GM18498 (cell line): ENCODE results near the gene CXCL6.

Experiments
- ATAC-seq: cut with Tn5 transposase; IDR thresholded peaks from one replicate; pipeline ENCODE4 v1.9.1; 2021; ENCODE audit warnings: mild to moderate bottlenecking, moderate library complexity; ENCODE audit not compliant: unreplicated experiment

CXCL6 gene

DNA sequence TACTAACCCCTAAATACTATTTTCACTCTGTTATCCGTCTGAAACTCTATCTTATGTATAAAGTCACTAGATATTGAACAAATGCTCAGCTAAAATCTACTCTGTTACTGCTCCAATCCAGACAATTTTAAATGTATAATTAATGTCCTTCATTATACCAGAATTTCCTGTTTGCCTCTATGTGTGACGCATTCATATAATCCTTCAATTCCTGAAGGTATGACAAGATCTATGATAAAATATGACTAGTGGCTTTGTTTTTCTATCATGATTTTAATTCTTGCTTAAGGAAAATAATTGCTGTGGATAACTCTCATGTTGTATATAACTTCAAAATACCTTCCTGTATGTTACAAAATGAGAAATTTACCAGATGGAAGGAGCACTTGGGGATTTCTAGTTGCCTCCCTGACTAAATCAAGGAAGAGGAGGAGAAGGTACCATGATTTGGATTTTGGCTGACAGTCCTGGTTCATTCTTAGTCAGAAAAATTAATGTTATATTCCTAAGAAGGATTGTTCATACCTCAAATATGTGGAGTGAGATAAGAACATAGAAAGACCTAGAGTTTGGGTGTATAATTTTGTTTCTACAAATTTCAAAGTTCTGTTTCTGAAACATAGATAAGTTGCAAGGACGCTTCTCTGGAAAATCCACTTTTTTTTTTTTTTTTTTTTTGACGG lies 4.9 kb downstream of the CXCL6 start:
- ATAC-seq: no peak

- no peak for ATAC-seq
Observed at GRCh38 chr4:73842696-73843095, 6.2 kb downstream of the CXCL6 start.

DNA sequence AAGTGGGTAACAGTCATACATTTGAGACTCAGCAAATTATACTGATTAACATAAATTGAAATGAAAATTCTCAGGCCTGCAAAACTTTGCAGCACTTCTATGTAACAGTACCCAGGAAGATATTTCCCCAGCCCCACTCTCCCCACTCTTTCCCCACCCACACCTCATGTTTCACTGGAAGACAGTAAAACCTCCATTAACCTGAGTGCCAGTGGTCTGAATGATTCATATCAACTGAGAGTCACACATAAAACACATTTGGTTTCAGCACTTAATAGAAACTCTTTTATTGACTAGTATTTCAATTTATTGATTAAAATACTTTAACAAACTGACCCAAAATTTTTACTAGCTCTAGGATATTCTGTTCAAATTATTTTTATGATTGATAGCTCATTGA lies 6.9 kb downstream of the CXCL6 start:
- no peak for ATAC-seq

GRCh38 chr4:73844345-73844744 lies 7.9 kb downstream of the CXCL6 start:
- no peak for ATAC-seq

DNA sequence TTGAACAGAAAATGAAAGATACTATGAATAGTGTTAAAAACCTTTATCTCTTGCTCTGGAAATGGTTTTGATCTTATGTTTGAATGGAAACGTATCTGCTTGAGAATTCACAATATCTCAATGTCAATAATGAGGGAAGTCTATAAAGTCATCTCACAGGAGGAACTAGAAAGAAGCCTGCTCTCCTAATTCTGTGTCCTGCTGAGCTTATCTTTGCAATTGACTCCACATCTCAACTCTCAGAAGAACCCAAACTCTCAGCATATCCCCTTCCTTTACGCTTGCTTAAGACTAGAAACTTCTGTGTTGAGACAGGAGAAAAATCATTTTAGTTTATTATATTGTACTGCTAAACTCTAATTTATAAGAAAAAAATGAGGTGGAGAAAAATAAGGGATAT lies 8.3 kb downstream of the CXCL6 start:
- ATAC-seq: no peak

DNA sequence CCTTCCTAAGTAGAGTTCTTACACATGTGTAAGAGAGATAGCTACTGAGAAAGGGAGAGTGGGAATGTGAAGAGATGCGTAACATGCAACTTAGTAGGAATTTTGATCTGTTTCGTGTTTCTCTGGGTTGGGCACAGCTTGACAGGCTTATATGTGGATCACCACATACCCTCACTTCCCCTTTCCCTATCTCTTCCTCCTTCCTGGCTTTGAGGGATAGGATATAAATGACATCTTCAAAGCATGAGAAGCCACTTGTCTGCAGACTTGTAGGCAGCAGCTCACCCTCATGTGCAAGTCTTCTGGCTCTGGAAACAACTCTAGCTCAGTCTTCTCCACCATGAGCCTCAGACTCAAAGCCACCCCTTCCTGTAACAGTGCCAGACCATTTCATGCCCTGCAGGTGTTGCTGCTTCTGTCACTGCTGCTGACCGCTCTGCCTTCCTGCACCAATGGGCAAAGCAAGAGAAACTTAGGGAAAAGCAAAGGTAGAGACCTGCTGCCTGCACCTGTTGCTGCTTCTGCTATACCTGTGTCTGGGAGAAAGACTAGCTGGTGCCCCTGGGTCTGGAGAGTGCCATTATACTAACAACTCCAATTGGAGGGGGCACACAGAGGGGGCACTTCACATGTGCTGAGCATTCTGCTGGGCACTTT lies 11.2 kb downstream of the CXCL6 start:
- no peak for ATAC-seq

DNA sequence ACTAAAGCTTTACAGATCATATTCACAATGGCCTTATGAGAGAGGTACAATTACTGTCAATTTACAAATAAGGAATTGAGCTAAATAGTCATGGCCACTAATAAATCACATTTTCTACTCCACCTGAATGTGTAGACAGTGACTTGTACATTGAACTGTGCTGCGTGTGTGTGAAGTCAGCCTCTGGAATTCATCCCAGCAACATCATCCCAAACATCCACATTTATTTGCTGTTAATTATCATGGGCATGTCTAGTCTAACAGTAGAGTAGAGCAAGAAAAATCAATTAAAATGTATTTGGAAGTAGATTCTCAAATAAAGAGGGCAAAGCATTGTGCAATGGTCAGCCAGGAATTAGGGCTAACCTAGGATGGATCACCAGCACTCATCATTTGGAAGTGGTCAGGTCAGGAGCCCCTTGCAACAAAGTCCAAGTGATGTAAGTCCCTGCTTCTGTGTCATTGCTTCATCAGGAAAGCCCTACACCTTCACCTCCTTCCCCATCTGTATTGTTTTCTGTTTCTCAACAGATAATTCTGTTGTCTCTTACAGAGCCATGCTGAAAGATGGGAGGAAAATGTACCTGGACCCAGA lies 11.8 kb downstream of the CXCL6 start:
- ATAC-seq: no peak

DNA sequence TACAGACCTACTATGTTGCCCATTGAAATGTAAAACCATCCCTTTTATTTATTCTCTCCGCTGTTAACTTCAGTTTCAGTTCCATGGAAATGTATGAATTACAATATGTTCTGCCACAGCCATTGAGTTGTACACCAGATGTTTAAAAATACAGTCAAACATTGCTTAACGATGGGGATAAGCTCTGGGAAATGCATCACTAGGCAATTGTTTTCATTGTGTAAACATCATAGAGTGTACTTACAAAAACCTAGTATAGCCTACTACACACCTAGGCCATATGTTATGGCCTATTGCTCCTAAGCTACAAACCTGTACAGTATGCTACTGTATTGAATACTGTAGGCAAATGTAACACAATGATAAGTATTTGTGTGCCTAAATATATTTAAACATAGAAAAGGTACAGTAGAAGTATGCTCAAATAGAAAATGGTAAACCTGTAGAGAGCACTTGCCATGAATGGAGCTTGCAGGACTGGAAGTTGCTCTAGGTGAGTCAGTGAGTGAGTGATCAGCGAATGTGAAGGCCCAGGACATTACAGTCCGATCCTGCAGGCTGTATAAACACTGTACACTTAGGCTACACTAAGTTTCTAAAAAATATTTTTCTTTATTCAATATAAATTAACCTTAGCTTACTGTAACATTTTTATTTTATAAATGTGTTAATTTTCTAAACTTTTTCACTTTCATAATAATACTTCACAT lies 13.9 kb downstream of the CXCL6 start:
- ATAC-seq: no peak

DNA sequence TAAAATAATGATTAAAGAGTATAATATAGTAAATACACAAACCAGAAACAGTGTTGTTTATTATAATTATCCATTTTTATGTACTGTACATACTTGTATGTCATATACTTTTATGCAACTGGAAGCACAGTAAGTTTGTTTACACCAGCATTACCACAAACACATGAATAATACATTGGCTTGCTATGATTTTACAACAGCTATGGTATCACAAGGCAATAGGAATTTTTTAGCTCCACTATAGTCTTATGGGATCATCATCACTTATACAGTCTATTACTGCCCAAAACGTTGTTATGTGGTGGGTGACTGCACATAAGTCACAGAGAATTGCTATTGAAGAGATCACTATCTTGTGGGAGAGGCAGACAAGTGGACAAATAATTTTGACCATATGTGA lies 14.8 kb downstream of the CXCL6 start:
- ATAC-seq: no peak

DNA sequence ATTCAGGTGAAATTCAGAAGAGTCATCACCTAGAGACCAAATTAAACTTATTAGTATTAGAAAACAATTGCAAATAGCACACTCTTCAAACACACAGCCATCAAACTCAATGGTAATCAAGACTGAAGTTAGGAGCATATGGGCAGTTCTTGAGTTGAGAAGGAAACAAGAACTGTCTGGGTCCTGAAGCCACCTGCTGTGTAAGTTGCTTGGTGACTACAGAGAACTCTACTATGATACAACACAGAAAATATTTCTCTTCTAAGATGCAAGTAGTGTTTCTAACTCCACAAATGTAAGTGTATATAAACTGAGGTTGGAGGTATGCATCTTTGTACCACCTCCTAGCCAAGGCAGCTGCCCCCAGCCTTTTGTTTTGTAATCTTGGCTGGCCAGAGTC lies 16.3 kb downstream of the CXCL6 start:
- ATAC-seq: no peak

- ATAC-seq: no peak
Observed at GRCh38 chr4:73853246-73853704, 16.8 kb downstream of the CXCL6 start, which contains the start of gene PF4V1. Gene PF4V1 (plus strand): TSS chr4:73853296. CDS start chr4:73853363, 67 bp downstream.

DNA sequence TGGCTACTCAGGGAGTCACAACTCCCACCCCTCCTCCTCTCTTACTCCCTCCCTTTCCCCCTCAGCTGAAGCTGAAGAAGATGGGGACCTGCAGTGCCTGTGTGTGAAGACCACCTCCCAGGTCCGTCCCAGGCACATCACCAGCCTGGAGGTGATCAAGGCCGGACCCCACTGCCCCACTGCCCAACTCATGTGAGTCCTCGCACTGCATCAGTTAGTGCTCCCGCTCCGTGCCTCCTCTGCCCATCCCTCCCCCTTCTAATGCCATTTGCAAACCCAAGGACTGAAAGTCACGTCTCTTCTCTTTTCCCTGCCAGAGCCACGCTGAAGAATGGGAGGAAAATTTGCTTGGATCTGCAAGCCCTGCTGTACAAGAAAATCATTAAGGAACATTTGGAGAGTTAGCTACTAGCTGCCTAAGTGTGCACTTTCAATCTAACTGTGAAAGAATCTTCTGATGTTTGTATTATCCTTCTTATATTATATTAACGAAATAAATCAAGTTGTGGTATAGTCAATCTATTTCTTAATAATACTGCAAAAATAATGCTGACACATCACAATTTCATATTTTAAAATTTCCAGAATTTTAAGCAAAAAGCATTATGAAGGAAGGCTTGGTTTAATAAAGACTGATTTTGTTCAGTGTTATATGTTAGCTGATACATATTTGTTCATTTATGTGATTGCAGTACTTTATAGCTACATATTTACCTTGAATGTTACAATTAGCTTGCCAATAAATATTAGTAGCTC lies 17.4 kb downstream of the CXCL6 start:
- no peak for ATAC-seq

GRCh38 chr4:73855406-73855805 lies 18.9 kb downstream of the CXCL6 start:
- ATAC-seq: no peak

DNA sequence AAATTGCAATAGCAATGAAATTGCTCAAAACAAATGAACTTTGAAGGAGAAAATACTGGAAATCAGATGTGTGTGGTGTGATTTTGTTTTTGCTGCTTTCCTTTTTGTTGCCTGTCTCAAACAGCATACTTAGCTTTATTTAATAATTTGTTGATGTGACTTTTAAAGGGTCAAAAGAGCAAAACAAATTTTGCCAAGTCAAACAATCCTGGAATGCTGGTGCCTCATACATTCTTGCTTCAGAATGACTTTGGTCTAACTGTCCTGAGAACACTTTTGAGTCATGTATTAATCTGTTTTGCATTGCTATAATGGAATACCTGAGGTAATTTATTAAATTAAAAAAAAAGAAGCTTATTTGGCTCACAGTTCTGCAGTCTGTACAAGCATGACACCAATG lies 20.0 kb downstream of the CXCL6 start:
- no peak for ATAC-seq

DNA sequence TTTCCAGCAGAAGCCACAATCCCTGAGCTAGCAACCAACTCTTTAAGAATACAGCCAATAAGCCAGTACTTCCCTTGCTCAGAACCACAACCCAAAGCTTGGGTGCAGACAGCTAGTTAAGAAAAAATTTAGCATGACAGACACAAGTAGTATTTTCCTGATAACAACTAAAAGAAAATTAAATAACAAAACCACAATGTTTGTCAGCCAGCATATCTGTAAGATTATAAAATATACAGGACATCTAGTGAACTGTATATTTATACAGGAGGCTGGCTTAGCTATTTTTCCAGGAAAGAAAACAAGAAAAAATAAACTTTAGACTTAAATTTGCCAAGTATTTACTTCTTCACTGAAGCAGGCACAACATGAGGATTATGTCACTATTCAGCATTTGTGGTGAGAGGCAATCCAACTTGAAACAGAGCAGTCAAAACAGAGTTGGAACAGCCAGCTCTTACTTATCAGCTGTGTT lies 23.2 kb downstream of the CXCL6 start:
- ATAC-seq: no peak

- no peak for ATAC-seq
Observed at GRCh38 chr4:73860181-73860580, 23.7 kb downstream of the CXCL6 start.

DNA sequence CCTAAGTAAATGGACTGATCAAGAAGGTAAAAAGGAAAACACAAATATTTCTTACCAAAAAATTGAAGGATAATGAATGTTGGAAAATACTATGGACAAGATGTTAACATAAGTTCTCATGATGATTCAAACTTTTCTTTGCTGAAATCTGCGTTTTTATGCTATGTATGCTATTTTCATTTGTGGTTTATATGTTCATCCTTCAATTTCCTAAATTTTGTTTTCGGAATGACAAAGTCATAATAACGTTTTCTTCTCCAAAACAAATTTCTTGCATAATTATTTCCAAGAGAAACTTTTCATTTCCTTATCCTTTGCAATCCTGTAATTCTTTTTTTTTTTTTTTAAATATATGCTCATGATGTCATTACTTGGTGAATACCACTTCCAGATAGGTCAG lies 24.4 kb downstream of the CXCL6 start:
- ATAC-seq: no peak

DNA sequence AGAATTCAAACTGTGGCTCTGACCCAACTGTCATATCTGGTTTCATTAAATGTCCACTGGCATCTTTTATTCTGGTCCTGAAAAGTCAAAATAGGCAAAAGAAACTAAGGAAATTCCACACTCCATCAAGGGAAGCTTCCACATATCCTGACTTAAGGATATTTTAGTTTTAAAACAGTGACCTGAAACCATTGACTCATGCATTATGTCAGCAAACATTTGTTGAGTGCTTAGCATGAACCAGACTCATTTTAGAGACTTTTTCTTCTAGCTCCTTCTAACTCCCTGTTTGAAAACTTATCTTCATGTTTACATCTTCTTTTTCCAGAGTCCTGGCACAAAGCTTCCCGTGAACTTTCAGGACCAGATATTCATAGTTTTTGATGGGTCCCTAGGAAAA lies 25.8 kb downstream of the CXCL6 start:
- no peak for ATAC-seq

DNA sequence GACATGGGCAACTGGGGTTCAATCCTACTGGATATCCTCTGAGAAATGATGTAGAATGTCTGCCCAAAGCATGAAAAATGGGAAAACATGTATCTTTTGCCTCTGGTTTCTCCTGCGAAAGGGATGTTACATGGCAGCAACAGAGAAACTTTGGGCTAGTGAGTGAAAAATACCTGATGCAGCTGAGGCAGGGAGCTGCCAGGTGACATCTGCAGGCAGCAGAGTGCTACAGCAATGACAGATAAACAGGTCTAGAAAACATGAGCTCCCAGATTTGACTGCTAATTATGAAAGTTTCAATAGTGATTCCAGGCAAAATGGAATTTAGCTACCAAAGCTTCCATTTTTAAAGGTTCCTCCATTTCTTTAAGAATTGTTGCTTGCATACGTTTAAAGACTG lies 27.9 kb downstream of the CXCL6 start:
- no peak for ATAC-seq

DNA sequence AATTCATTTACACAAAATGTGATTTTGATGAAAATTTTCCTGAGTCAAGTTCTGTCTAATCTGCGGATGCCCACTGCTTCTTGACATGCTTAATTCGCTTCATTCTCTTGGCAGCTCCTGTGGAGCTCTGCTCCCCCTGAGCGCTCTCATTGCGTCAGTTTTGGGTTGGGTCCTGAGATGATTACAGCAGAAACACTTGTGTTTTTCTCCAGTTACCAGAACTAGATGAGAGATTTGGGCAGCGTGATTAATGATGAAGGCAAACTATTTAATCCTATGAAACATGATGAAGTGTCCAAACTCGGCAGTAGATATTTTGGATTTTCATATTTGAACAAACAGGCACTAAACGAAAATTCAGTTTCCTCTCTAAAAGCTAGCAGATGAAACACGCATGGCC lies 28.5 kb downstream of the CXCL6 start:
- no peak for ATAC-seq
